Measurements from ENCODE around the gene PER1.
A peak's percentile ranks its signal among the peaks of the same experiment; 100 is the strongest.

Gene PER1

GRCh38 chr17:8151120-8151640 is 1.0 kb downstream of the PER1 start:
- peak; percentile 93 for DNase-seq

DNA sequence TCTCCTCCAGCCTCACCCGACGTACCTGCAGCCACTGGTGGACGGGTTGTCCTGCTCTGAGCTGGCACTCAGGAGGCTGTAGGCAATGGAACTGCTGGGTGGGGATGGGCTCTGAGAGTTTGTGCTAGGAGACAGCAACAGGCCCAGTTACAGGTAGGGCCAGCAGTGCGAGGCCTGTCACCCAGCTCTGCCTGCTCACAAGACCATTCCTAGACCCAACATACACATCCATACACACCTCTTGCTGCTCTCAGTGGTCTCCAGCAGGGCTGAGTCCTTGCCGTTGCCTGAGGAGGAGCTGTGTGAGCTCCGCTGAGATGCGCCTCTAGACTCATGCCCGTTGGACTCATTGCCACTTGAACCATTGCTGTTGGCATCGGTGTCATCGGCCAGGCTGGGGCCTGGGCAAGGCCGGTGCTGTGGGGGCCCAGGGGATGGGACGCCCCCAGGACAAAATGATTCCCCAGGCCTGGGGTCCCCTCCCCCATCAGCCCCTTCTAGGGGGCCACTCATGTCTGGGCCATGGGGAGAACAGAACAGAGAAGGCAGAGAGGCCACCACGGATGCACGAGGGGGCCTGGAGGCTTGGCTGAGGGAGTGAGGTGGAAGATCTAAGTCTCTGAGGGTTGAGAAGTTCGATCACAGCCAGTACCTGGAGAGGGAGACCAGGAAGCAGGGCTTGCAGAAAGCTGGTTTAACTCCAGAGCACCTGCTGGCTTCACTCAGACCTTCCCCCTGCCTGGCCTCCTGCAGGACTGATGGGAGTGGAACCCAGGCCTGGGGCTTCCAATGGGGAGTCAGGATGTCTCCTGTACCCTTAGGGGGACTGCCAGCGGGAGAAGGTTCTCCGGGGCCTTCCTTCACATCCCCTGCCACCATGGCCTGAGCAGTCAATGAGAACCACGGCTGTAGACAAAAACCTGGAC is 1.7 kb downstream of the PER1 start:
- no peak for DNase-seq

DNA sequence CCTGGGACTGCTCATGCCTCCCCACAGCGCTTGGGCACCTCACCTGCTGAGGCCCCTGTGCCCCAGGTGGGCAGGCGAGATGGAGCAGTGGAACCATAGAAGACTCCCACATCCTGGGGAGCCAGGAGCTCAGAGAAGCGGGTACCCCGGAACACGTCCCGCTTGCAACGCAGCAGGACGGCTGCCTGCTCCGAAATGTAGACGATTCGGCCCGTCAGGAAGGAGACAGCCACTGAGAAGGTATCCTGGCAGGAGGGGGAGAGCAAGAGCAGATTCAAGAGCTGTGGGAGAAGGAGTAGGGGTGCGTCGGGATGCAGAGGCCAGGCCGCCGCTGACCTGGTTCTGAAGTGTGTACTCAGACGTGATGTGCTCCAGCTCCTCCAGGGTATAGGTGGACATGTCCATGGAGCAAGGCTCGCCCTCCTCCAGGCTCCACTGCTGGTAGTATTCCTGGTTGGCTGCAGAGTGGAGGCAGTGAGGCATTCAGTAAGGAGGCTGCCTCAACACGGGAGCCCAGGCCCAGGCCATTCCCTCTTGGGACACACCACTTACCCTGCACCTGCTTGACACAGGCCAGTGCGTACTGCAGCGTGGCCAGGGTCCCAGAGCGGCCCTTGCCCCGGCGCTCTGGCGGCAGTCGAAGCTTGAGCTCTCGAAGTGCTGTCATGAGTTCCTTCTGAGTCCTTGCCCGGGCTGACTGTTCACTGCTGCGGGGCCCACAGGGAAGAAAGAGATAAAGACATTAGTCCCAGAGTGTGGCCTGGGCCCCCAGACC is 2.6 kb downstream of the PER1 start:
- no peak for DNase-seq

- no peak for DNase-seq
Measured at GRCh38 chr17:8148560-8148959, 3.6 kb downstream of the PER1 start.

DNA sequence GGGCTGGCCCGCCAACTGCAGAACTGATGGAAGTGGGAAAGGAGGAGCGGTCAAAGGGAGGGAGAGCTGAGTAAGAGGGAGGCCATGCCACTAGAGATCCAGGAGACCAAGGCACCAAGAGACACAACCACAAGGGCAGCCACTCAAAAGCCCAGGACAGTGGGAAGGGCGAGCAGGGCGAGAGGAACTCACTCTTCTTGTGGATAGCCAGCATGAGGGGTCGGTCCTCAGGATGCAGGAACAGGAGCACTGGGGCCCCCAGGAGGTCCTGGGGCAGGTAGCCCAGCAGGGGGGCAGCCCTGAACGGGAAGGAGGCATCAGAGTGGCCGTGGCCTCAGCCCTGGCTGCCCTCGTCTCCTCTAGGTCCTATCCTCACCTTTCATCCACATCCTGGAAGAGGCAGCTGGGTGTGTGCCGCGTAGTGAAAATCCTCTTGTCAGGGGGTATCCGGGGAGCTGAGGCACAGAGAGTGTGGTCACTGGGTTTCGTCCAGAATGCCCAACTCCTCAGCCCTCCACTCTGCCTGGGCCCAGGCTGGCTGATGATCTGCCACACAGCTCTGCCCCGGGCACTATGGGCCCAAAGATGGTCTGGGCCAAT is 4.3 kb downstream of the PER1 start:
- DNase-seq: no peak

DNA sequence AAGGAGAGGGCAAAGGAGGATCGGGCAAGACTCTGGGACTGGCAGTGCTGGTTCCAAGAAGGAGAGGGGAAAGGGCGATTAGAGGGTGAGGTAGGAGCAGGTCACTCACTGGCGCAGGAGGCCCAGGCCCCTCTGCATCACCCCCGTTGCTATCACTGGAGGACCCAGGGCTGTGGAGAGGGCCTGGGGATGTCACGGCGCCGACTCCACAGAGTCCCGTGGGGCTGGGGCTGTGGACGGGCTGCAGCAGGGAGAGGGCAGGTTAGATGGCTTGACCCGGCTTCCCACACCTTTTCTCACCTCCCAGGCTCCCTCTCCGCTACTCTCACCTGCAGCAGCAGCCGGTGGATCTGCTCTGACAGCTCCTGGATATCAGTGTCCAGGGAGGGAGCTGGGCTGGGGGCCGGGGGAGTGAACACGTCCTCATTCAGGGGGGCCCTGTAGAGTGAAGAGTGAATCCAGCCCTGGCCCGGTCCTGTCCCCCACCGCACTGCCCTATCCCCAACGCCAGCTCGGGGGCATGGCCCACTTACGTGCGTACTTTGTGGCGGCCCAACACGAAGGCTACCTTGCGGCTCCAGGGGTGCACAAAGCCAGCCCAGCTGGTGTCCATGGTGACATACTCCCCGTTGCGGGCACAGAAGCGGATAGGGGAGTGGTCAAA is 4.9 kb downstream of the PER1 start:
- no peak for DNase-seq

DNA sequence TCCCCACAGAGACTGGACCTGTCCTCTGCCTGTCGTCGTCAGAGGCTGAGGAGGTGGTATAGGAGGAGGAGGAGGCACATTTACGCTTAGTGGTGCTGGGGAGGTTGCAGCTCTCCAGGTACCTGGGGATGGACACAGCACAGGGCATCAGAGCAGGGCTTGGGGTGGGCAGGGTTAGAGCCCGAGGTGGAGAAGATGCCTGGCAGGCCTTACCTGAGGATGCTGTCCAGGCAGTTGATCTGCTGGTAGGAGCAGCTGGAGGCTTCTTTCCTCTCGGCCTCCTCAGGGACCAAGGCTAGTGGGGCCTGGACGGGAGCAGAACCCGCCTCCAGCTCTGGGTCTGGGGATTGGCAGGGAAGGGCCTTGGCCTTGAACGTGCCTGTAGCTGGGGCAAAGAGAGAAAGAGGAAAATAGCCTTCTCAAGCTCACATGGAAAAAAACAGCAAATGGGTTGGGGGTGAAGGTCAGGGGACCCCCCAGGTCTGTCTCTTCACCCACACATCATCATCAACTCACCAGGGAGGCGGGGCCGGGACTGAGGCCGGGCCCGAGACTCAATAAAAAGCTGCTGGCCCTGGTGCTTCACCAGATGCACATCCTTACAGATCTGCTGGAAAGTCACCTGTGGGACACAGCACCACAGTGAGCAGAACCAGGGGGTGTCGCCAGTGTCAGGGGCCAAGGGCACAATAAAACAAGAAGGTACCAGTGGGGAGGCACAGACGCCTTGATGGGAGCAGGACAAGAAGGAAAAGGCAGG is 5.6 kb downstream of the PER1 start:
- no peak for DNase-seq

- no peak for DNase-seq
Measured at GRCh38 chr17:8145811-8146210, 6.4 kb downstream of the PER1 start.

DNA sequence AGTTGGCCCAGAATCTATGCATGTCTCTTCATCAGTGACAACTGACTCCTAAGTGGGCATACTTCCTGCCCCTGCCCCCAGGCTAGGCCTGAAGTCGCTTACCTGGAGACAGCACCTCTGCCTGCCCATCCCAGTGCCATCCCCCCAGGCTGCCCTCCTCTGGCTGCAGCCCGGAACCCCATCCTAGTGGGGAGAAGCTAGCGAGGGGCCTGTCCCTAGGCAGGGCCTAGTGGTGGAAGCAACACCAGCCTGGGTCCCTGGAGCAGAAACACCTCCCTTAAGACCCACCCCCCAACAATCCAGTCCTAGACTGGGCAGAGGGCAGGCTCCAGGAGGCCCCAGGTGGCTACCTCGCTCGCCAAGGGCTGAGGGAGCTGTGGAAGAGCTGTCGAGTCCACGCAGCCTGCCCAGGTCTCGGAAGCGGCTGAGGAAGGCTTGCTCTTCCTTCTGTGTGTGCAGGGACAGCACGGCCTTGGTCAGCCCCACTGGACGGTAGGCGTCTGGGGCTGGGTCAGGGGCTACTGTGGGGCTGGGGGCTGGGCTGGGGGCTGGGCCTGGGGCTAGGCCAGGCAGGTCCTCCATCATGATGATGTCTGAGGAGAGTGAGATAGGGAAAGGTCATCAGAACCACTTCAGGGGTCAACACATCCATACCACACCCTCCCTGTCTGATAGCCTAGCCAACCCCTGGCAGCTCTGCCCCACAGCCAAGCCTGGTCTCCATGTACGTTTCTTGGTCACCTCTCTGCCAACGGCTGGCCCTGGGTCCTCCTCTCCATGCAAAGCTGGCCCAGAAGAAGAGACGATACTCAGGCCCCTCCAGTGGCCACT is 7.6 kb downstream of the PER1 start:
- DNase-seq: no peak

DNA sequence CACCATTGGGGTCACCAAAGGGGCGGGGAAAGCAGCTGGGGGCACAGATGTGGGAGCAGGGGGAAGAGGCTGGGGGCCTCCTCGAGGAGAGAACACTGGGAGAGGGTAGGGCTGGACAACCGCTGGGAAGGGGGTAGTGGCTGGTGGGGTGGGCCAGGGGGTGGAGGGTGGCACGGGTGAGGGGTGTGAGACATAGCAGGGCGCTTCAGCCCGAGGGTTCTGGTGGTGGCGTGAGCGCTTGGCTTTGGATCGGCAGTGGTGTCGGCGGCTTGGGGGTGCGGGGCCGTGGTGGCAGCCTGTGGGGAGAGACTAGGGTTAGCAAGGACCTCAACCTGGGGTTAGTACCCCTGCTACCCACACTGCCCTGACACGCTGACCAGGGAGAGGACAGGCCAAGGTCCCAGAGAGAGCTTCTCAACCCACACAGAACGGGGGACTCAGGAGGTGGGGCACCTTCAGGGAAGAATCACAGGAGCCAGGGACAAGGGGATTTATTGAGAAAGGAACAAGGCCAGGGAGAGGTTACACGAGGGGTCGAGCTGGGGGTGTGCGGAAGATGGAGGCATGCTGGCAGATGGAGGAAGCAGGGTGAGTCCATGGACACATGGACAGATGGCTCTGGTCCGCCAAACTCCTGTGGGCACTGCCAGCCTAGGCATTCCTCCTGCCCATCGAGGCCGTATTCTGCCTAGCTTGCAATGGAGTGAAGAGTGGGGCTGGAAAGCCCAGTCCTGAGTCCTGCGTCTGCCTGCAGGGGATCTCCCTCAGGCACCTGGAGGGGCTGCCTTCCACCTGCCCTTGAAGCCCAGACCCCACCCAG is 8.4 kb downstream of the PER1 start:
- DNase-seq: no peak

DNA sequence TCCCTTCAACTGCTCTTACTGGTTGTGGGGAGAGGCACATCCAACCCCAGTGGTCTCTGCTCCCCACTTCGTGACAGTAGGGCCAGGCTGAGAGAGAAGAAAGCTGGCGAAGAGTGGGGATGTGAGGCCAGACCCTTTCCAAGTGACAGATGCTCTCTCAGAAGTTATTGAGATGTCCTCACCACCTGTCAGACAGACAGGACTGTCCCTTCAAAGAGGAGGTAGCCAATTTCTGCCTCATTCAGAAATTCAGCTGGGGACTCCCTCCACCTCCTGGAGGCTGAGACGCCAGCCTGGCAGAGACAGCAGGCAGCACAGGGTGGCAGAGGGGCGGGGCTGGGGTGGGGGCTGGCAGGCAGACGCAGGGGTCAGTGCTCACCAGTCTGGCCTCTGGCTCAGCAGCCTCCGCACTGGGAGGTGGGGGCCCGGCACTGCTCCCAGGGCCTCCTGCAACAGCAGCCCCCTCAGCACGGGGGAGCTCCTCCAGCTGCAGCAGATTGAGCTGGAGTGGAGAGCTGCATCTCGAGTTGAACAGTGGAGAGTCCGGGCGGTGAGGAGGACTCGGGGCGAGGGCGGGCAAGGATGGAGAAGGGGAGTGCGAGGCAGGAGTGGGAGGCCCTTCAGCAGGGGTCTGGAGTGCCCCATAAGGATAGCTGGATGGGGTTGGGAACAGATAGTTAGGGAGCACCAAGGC is 9.2 kb downstream of the PER1 start:
- no peak for DNase-seq

DNA sequence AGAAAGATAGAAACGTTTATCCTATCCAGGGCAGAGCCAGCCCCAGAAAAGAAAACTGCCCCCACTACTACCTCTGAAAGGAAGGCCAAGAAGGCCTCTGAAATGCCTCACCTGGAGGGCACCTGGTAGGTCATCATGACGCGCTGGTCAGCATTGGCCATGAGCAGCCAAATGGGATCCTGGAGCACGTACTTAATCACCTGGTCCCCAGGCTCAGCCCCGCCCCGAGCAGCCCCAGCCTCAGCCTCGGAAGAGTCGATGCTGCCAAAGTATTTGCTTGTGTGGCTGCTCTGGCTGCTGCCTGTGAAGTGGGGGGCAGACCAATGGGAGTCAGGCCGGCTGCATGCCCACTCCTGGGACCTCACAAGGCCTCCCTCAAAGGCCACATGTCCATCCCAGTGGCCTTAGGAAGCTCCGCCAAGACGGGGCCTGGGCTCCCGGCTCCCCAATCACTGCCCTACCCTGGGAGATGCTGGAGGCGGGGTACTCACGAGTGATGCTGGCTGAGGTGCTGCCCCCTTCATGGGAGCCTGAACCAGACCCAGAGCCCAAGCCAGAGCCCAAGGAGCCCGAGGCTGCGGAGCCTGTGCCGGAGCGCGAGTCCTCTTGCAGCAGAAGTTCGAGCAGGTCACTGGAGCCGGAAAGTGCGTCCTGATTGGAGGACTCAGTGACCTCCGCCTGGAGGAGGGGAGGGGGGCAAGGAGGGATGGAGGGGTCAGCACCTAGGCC is 9.9 kb downstream of the PER1 start:
- no peak for DNase-seq

DNA sequence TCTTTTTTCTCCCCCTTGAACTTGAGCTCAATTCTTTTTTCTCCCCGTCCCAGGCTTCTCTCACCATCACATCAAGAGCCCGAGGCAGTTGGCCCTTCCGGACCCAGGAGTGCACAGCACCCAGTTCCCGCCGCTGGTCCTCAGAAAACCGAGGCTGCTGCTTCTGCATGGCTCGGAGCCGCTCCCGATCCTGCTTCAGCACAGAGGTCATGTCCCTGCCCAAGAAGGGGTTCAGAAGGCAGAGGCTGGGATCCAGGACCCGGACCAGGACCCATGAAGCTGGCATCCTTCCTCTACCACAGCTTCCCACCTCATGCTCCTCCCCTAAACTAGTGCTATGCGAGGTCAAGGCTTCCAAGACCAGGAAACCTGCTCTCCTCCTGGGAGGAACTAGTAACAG is 10.5 kb downstream of the PER1 start:
- DNase-seq: no peak

DNA sequence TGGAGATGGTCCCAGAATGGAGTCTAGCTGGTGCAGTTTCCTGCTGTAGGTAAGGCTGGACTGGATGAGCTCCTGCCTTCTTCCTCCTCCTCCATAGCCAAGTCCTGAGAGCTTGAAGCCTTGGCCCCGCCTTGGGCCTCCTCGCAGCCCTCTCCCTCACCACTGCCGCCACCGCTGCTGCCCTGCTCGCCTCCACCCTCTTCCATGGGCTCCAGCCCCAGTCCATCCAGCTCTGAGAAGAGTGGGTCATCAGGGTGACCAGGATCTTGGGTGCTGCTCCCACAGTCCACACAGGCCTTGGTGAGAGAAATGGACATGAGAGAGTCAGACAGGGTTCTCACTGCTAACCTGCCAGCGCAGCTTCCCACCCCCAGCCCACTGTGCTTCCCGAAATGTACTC is 11.2 kb downstream of the PER1 start:
- DNase-seq: no peak

- DNase-seq: no peak
Measured at GRCh38 chr17:8140065-8141029, 11.9 kb downstream of the PER1 start.

- DNase-seq: peak; percentile 100
Measured at GRCh38 chr17:8138672-8139371, 13.4 kb downstream of the PER1 start.

DNA sequence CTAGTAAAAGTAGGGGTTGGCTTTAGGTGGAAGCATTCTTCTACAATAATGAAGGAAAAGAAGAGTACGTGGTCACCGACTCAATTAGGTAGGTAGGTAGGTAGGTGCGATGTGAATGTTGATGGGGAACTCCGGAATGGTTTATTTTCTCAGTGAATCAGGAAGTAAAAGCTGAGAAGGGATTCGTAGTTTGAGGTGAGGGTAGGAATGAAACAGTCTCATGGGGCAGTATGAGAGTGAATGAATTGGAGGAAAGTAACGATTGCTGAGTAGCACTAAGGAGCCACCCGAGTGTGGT is 13.9 kb downstream of the PER1 start:
- DNase-seq: no peak

All from activated CD8-positive, alpha-beta memory T cell treated with anti-CD3 and anti-CD28 coated beads, Interleukin-2, amount 50 U/mL, for 48 hours (primary cell).